Sigmoid colon (tissue), 4 donors: ENCODE measurements around the gene HOXA10.

Source experiments
- POLR2AphosphoS5 ChIP-seq, 4 donors: sonication (generic); formaldehyde crosslinking; IDR thresholded peaks; one replicate each; pipeline ENCODE4 v1.6.1; 2017; ENCODE audit warnings: antibody characterized with exemption in 4 of 4
- TF ChIP-seq, protein P1 (sequence below), 4 experiments: fragments of 450-650 bp in 3 of 4; fragments of 200-600 bp in 1 of 4; IDR thresholded peaks; one replicate each; pipeline ENCODE4 v1.5.1; 2016 to 2019; ENCODE audit warnings: antibody characterized with exemption in 4 of 4, mild to moderate bottlenecking in 3 of 4, moderate library complexity in 2 of 4

GRCh38 chr7:27141923-27142579 lies 32.1 kb downstream of the HOXA10 start:
- TF ChIP-seq, protein P1, sequence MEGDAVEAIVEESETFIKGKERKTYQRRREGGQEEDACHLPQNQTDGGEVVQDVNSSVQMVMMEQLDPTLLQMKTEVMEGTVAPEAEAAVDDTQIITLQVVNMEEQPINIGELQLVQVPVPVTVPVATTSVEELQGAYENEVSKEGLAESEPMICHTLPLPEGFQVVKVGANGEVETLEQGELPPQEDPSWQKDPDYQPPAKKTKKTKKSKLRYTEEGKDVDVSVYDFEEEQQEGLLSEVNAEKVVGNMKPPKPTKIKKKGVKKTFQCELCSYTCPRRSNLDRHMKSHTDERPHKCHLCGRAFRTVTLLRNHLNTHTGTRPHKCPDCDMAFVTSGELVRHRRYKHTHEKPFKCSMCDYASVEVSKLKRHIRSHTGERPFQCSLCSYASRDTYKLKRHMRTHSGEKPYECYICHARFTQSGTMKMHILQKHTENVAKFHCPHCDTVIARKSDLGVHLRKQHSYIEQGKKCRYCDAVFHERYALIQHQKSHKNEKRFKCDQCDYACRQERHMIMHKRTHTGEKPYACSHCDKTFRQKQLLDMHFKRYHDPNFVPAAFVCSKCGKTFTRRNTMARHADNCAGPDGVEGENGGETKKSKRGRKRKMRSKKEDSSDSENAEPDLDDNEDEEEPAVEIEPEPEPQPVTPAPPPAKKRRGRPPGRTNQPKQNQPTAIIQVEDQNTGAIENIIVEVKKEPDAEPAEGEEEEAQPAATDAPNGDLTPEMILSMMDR (IDR thresholded peaks at IDR 0.05): peak in 1 of 4 experiments; percentile 7
- peak in 1 of 4 donors; percentile 9 for TF ChIP-seq POLR2AphosphoS5 (IDR thresholded peaks at IDR 0.05)
